ENCODE measurements around the gene PLS1. TPM values are rescaled to one million over a fixed set of nuclear protein-coding genes. Genes with fewer than 3 reads are reported as not detected.
A peak's percentile ranks its signal among the peaks of the same experiment; 100 is the strongest.
"Not testable (repeated sequence)": the region's sequence is repeated elsewhere in the genome, so short reads cannot be mapped to it uniquely, and the experiment has no call there.

Gene PLS1
- 5.7 TPM for polyA plus RNA-seq (2013, experiment 1 of 2)
- polyA plus RNA-seq (2013, experiment 2 of 2), result 4.3 TPM

DNA sequence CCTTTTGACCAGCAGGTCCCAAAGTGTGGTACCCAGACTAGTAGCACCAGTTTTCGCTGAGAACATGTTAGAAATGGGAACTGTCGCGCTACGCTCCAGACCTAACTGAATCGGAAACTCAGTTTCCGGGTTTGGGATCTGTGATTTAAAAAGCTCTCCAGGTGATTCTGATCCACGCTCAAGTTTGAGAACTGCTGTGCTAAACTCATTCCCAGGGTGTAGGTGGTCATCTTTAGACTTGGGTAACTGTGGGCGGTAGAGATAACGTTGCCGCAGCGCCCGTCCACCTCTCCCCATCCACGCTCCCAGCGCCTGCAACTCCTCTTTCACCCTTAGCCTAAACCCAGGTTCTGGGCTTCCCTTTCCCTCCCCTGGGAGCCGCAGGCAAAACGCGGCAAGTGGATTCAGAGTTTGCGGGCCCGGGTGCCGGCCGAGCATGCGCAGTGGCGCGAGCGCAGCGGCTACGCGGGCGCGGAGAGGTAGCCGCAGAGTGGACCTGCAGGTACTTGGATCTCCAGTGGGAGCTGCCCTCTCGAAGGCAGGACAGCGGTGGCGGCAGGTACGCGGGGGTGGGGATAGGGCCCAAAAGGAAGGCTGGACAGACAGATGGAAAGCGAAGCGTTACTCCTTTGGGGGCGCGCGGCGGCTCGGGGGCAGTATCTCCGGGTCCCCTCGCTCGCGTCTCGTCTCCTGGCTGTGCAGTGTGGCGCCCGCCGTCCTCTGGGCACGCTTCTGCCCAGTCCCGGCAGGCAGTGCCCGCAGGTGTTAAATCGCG lies at the start of gene PLS1:
Gene PLS1, plus strand, starts transcription at position 443 of the 775 bp plus-strand sequence. CDS start 67,845 bp downstream, outside the sequence.
- Histone ChIP-seq H3K9me3 (ENCODE audit: control insufficient read depth, low read length) (no peaks in the 10 kb centered on the region), H3K27ac (ENCODE audit: low read depth, low read length, severe bottlenecking) (peak within 1 kb of the TSS; percentile 92), H3K4me3 (ENCODE audit: extremely low read depth, insufficient read depth, low read length, poor library complexity, severe bottlenecking) (peak within 1 kb of the TSS; percentile 67), H3K36me3 (ENCODE audit: control insufficient read depth, insufficient read depth, low read length) (no peaks in the 10 kb centered on the region), H3K4me1 (ENCODE audit: control insufficient read depth, insufficient read depth, low read length, poor library complexity, severe bottlenecking) (peaks cover 9% of the 10 kb centered on the region)
- WGBS, 2 experiments (ENCODE audit: insufficient coverage in 2 of 2), result 0 to 1% methylated on average over 39 to 44 of the region's 56 CpGs

DNA sequence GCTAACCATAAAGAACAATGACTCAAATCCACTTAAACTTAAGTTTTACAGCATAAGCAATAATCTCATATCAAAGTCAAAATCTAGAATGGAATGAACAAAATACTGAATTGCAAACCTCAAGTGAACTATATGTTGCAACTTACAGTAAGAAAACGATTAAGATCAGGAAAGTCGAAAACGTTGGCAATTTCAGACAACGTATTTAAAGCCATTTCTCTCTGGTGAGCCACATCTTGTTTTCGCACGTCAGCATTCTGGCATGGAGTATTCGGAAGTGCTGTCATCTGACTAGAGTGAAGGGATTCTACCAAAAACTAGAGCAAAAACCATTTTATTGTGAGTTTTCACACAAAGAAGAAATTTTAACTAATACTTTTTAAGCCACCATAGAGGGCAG lies 46.2 kb upstream of the PLS1 start:
- H3K4me3 ChIP-seq (ENCODE audit: extremely low read depth, insufficient read depth, low read length, poor library complexity, severe bottlenecking), result no peak overlapping the region
- no peaks in the 10 kb centered on the region for H3K9me3 ChIP-seq (ENCODE audit: control insufficient read depth, low read length)
- WGBS, 2 experiments (ENCODE audit: insufficient coverage in 2 of 2), result 88 to 100% methylated on average over 4 of the region's 7 CpGs
- H3K27ac ChIP-seq (ENCODE audit: low read depth, low read length, severe bottlenecking), result no peak overlapping the region
- peaks cover 29% of the 10 kb centered on the region for H3K36me3 ChIP-seq (ENCODE audit: control insufficient read depth, insufficient read depth, low read length)
- H3K4me1 ChIP-seq (ENCODE audit: control insufficient read depth, insufficient read depth, low read length, poor library complexity, severe bottlenecking), result no peaks in the 10 kb centered on the region

DNA sequence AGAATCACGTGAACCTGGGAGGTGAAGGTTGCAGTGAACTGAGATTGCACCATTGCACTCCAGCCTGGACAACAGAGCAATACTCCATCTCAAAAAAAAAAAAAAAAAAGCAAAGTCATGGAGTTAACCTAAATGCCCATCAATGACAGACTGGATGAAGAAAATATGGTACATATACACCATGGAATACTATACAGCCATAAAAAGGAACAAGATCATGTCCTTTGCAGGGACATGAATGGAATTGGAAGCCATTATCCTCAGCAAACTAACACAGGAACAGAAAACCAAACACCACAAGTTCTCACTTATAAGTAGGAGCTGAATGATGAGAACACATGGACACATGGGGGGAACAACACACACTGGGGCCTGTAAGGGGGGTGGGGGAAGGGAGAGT lies 43.6 kb upstream of the PLS1 start:
- H3K27ac ChIP-seq (ENCODE audit: low read depth, low read length, severe bottlenecking); H3K4me3 ChIP-seq (ENCODE audit: extremely low read depth, insufficient read depth, low read length, poor library complexity, severe bottlenecking); H3K9me3 ChIP-seq (ENCODE audit: control insufficient read depth, low read length); H3K4me1 ChIP-seq (ENCODE audit: control insufficient read depth, insufficient read depth, low read length, poor library complexity, severe bottlenecking): not testable (repeated sequence)
- peaks cover 43% of the 10 kb centered on the region for H3K36me3 ChIP-seq (ENCODE audit: control insufficient read depth, insufficient read depth, low read length)
- no CpG with 5 or more reads among the region's 1 CpG for WGBS, 2 experiments (ENCODE audit: insufficient coverage in 2 of 2)

- H3K27ac ChIP-seq (ENCODE audit: low read depth, low read length, severe bottlenecking), result no peak overlapping the region
- no peaks in the 10 kb centered on the region for H3K4me1 ChIP-seq (ENCODE audit: control insufficient read depth, insufficient read depth, low read length, poor library complexity, severe bottlenecking)
- 100% methylated on average over 1 of the region's 1 CpG; no CpG with 5 or more reads in 1 of the 2 experiments for WGBS, 2 experiments (ENCODE audit: insufficient coverage in 2 of 2)
- H3K9me3 ChIP-seq (ENCODE audit: control insufficient read depth, low read length), result no peaks in the 10 kb centered on the region
- no peak overlapping the region for H3K4me3 ChIP-seq (ENCODE audit: extremely low read depth, insufficient read depth, low read length, poor library complexity, severe bottlenecking)
- H3K36me3 ChIP-seq (ENCODE audit: control insufficient read depth, insufficient read depth, low read length), result peaks cover 43% of the 10 kb centered on the region
These were observed 42.5 kb upstream of the PLS1 start for GRCh38 chr3:142553741-142554140.

DNA sequence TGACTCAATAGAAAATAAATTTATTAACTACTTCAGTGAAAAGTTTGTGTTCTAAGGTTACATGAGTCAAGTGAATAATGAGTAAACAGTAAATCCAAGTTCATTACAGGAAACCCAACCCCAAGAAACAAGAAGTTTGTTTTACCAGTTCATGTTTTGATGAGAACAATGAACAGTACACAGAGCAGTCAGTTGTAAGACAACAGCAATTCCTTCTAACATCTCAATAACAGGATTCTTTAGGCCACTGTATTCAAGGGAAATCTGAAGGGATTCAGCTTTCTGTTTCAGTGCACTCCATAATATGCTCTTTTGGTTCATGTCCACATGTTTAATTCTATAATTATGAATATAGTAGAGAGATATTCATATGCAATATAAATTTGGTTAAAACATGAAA lies 36.1 kb upstream of the PLS1 start:
- H3K27ac ChIP-seq (ENCODE audit: low read depth, low read length, severe bottlenecking), result no peak overlapping the region
- no peak overlapping the region for H3K4me3 ChIP-seq (ENCODE audit: extremely low read depth, insufficient read depth, low read length, poor library complexity, severe bottlenecking)
- peaks cover 29% of the 10 kb centered on the region for H3K36me3 ChIP-seq (ENCODE audit: control insufficient read depth, insufficient read depth, low read length)
- H3K4me1 ChIP-seq (ENCODE audit: control insufficient read depth, insufficient read depth, low read length, poor library complexity, severe bottlenecking), result no peaks in the 10 kb centered on the region
- no peaks in the 10 kb centered on the region for H3K9me3 ChIP-seq (ENCODE audit: control insufficient read depth, low read length)

- H3K36me3 ChIP-seq (ENCODE audit: control insufficient read depth, insufficient read depth, low read length), result peaks cover 28% of the 10 kb centered on the region
- no peaks in the 10 kb centered on the region for H3K4me1 ChIP-seq (ENCODE audit: control insufficient read depth, insufficient read depth, low read length, poor library complexity, severe bottlenecking)
- no CpG with 5 or more reads among the region's 4 CpGs for WGBS, 2 experiments (ENCODE audit: insufficient coverage in 2 of 2)
- H3K4me3 ChIP-seq (ENCODE audit: extremely low read depth, insufficient read depth, low read length, poor library complexity, severe bottlenecking), result no peak overlapping the region
- no peaks in the 10 kb centered on the region for H3K9me3 ChIP-seq (ENCODE audit: control insufficient read depth, low read length)
- H3K27ac ChIP-seq (ENCODE audit: low read depth, low read length, severe bottlenecking), result no peak overlapping the region
These were observed 32.6 kb upstream of the PLS1 start for GRCh38 chr3:142563496-142563997.

DNA sequence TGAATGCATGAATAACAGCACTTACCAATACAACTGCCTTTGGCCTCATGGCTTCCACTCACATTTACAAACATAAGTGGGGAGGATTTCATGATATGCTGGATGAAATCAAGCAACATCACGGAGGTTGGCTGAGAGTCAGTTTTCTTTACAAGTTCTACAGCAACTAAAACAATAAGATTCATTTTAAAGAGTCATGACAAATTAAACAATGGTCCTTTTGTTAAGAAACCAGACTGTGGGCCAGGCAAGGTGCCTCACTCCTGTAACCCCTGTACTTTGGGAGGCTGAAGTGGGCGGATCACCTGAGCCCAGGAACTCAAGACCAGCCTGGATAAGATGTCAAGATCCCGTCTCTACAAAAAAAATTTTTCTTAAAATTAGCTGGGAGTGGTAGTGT lies 30.1 kb upstream of the PLS1 start:
- H3K27ac ChIP-seq (ENCODE audit: low read depth, low read length, severe bottlenecking), result no peak overlapping the region
- no peaks in the 10 kb centered on the region for H3K4me1 ChIP-seq (ENCODE audit: control insufficient read depth, insufficient read depth, low read length, poor library complexity, severe bottlenecking)
- WGBS, 2 experiments (ENCODE audit: insufficient coverage in 2 of 2), result 100% methylated on average over 1 of the region's 3 CpGs; no CpG with 5 or more reads in 1 of the 2 experiments
- H3K9me3 ChIP-seq (ENCODE audit: control insufficient read depth, low read length), result no peaks in the 10 kb centered on the region
- H3K36me3 ChIP-seq (ENCODE audit: control insufficient read depth, insufficient read depth, low read length), result peaks cover 28% of the 10 kb centered on the region
- H3K4me3 ChIP-seq (ENCODE audit: extremely low read depth, insufficient read depth, low read length, poor library complexity, severe bottlenecking), result no peak overlapping the region

- Histone ChIP-seq H3K4me1 (ENCODE audit: control insufficient read depth, insufficient read depth, low read length, poor library complexity, severe bottlenecking) (no peaks in the 10 kb centered on the region), H3K9me3 (ENCODE audit: control insufficient read depth, low read length) (no peaks in the 10 kb centered on the region), H3K27ac (ENCODE audit: low read depth, low read length, severe bottlenecking) (no peak overlapping the region), H3K36me3 (ENCODE audit: control insufficient read depth, insufficient read depth, low read length) (peaks cover 23% of the 10 kb centered on the region), H3K4me3 (ENCODE audit: extremely low read depth, insufficient read depth, low read length, poor library complexity, severe bottlenecking) (no peak overlapping the region)
- 95 to 98% methylated on average over 15 to 17 of the region's 21 CpGs for WGBS, 2 experiments (ENCODE audit: insufficient coverage in 2 of 2)
These were observed 27.7 kb upstream of the PLS1 start for GRCh38 chr3:142568393-142569017.

GRCh38 chr3:142569422-142569821 lies 26.8 kb upstream of the PLS1 start:
- H3K9me3 ChIP-seq (ENCODE audit: control insufficient read depth, low read length); H3K27ac ChIP-seq (ENCODE audit: low read depth, low read length, severe bottlenecking); H3K4me3 ChIP-seq (ENCODE audit: extremely low read depth, insufficient read depth, low read length, poor library complexity, severe bottlenecking); H3K4me1 ChIP-seq (ENCODE audit: control insufficient read depth, insufficient read depth, low read length, poor library complexity, severe bottlenecking): not testable (repeated sequence)
- 100% methylated on average over 2 of the region's 3 CpGs; no CpG with 5 or more reads in 1 of the 2 experiments for WGBS, 2 experiments (ENCODE audit: insufficient coverage in 2 of 2)
- peaks cover 21% of the 10 kb centered on the region for H3K36me3 ChIP-seq (ENCODE audit: control insufficient read depth, insufficient read depth, low read length)

DNA sequence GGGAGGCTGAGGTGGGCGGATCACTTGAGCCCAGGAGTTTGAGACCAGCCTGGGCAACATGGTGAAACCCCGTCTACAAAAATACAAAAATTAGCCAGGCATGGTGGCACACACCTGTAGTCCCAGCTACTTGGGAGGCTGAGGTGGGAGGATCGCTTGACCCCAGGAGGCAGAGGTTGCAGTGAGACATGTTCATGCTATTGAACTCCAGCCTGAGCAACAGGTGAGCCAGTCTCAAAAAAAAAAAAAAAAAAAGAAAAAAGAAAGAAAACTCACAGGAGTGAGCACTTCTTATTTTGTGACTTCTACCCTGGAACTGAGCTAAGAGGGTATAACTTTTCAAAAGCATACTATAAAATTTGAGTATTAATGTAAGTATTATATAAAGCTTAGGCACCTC lies 22.0 kb upstream of the PLS1 start:
- not testable (repeated sequence) for H3K9me3 ChIP-seq (ENCODE audit: control insufficient read depth, low read length); H3K4me1 ChIP-seq (ENCODE audit: control insufficient read depth, insufficient read depth, low read length, poor library complexity, severe bottlenecking); H3K36me3 ChIP-seq (ENCODE audit: control insufficient read depth, insufficient read depth, low read length); H3K27ac ChIP-seq (ENCODE audit: low read depth, low read length, severe bottlenecking); H3K4me3 ChIP-seq (ENCODE audit: extremely low read depth, insufficient read depth, low read length, poor library complexity, severe bottlenecking)
- 94 to 100% methylated on average over 1 to 3 of the region's 3 CpGs for WGBS, 2 experiments (ENCODE audit: insufficient coverage in 2 of 2)

- Histone ChIP-seq H3K27ac (ENCODE audit: low read depth, low read length, severe bottlenecking) (no peak overlapping the region), H3K4me1 (ENCODE audit: control insufficient read depth, insufficient read depth, low read length, poor library complexity, severe bottlenecking) (no peaks in the 10 kb centered on the region), H3K9me3 (ENCODE audit: control insufficient read depth, low read length) (no peaks in the 10 kb centered on the region), H3K4me3 (ENCODE audit: extremely low read depth, insufficient read depth, low read length, poor library complexity, severe bottlenecking) (no peak overlapping the region), H3K36me3 (ENCODE audit: control insufficient read depth, insufficient read depth, low read length) (peaks cover 3% of the 10 kb centered on the region)
- 82% methylated on average over 1 of the region's 1 CpG; no CpG with 5 or more reads in 1 of the 2 experiments for WGBS, 2 experiments (ENCODE audit: insufficient coverage in 2 of 2)
These were observed 21.5 kb upstream of the PLS1 start for GRCh38 chr3:142574665-142575064.
